SK-N-SH treated with all-trans-retinoic acid at 6 μM for 48 hours (cell line): ENCODE measurements around the gene ATP8B3.

Experiments
- ATAC-seq: fragments of 200-7000 bp; cut with Tn5 transposase; 3 replicates; pipeline ENCODE4 v1.9.1; 2020; ENCODE audit warnings: mild to moderate bottlenecking, moderate library complexity
- ARNTL ChIP-seq: fragments of 450-650 bp; formaldehyde crosslinking; IDR thresholded peaks from 2 replicates; pipeline ENCODE4 v1.5.0; 2020; ENCODE audit warnings: low read depth, mild to moderate bottlenecking, moderate library complexity, borderline replicate concordance
- BACH2 ChIP-seq: fragments of 250-450 bp; sonication (Bioruptor Pico); IDR thresholded peaks from 2 replicates; pipeline ENCODE4 v1.9.0; 2021; ENCODE audit warnings: mild to moderate bottlenecking, borderline replicate concordance
- CSDC2 ChIP-seq: fragments of 250-450 bp; sonication (Bioruptor Pico); IDR thresholded peaks from 2 replicates; pipeline ENCODE4 v1.5.0; 2020; ENCODE audit warnings: mild to moderate bottlenecking, moderate library complexity
- CSRNP3 ChIP-seq: fragments of 250-450 bp; sonication (Bioruptor Pico); IDR thresholded peaks from 2 replicates; pipeline ENCODE4 v1.5.1; 2021; ENCODE audit warnings: mild to moderate bottlenecking, moderate library complexity
- ESRRG ChIP-seq: fragments of 250-450 bp; sonication (Bioruptor Pico); IDR thresholded peaks from 2 replicates; pipeline ENCODE4 v1.6.1; 2021; ENCODE audit warnings: mild to moderate bottlenecking
- GLIS3 ChIP-seq: fragments of 250-450 bp; sonication (Bioruptor Pico); IDR thresholded peaks from 2 replicates; pipeline ENCODE4 v1.5.0; 2020; ENCODE audit warnings: mild to moderate bottlenecking, moderate library complexity
- ISL1 ChIP-seq: fragments of 250-450 bp; sonication (Bioruptor Pico); IDR thresholded peaks from 2 replicates; pipeline ENCODE4 v2.1.2; 2022; ENCODE audit warnings: mild to moderate bottlenecking, moderate library complexity
- OSR1 ChIP-seq: fragments of 250-450 bp; sonication (Bioruptor Pico); IDR thresholded peaks from 2 replicates; pipeline ENCODE4 v1.8.0; 2022; ENCODE audit warnings: moderate library complexity, mild to moderate bottlenecking, inconsistent platforms
- POU6F1 ChIP-seq: fragments of 250-450 bp; sonication (Bioruptor Pico); IDR thresholded peaks from 2 replicates; pipeline ENCODE4 v1.8.0; 2021; ENCODE audit warnings: low read depth, mild to moderate bottlenecking, moderate library complexity, borderline replicate concordance
- PPARA ChIP-seq: fragments of 250-450 bp; sonication (Bioruptor Pico); IDR thresholded peaks from 2 replicates; pipeline ENCODE4 v1.5.0; 2020; ENCODE audit warnings: mild to moderate bottlenecking, borderline replicate concordance
- RARB ChIP-seq: fragments of 250-450 bp; sonication (Bioruptor Pico); IDR thresholded peaks from 2 replicates; pipeline ENCODE4 v1.8.0; 2021; ENCODE audit warnings: mild to moderate bottlenecking, moderate library complexity
- SNAI2 ChIP-seq: fragments of 250-450 bp; sonication (Bioruptor Pico); IDR thresholded peaks from 2 replicates; pipeline ENCODE4 v1.5.0; 2020; ENCODE audit warnings: mild to moderate bottlenecking, moderate library complexity
- TCF4 ChIP-seq: fragments of 250-450 bp; sonication (Bioruptor Pico); IDR thresholded peaks from 2 replicates; pipeline ENCODE4 v1.8.0; 2021; ENCODE audit warnings: mild to moderate bottlenecking, moderate library complexity, borderline replicate concordance
- TSHZ2 ChIP-seq: fragments of 250-450 bp; sonication (Bioruptor Pico); IDR thresholded peaks from 2 replicates; pipeline ENCODE4 v1.5.0; 2020; ENCODE audit warnings: mild to moderate bottlenecking, moderate library complexity
- ZC3H10 ChIP-seq: fragments of 250-450 bp; sonication (Bioruptor Pico); IDR thresholded peaks from 2 replicates; pipeline ENCODE4 v1.5.1; 2021; ENCODE audit warnings: mild to moderate bottlenecking, moderate library complexity
- ZFP3 ChIP-seq: fragments of 250-450 bp; sonication (Bioruptor Pico); IDR thresholded peaks from 2 replicates; pipeline ENCODE4 v1.5.0; 2020; ENCODE audit warnings: mild to moderate bottlenecking, moderate library complexity
- ZFP30 ChIP-seq: fragments of 450-650 bp; formaldehyde crosslinking; IDR thresholded peaks from 2 replicates; pipeline ENCODE4 v1.5.0; 2022; ENCODE audit warnings: mild to moderate bottlenecking, moderate library complexity
- ZNF565 ChIP-seq: fragments of 450-650 bp; formaldehyde crosslinking; conservative IDR thresholded peaks from 2 replicates; pipeline ENCODE4 v1.5.0; 2020; ENCODE audit warnings: low read depth, mild to moderate bottlenecking, moderate library complexity
- ZNF70 ChIP-seq: fragments of 450-650 bp; formaldehyde crosslinking; IDR thresholded peaks from 2 replicates; pipeline ENCODE4 v1.5.0; 2020; ENCODE audit warnings: mild to moderate bottlenecking, moderate library complexity
- ZNF8 ChIP-seq: fragments of 450-650 bp; formaldehyde crosslinking; IDR thresholded peaks from 2 replicates; pipeline ENCODE4 v1.5.0; 2020; ENCODE audit warnings: mild to moderate bottlenecking, moderate library complexity

The ATP8B3 gene

GRCh38 chr19:1744822-1745563, 67.1 kb downstream of the ATP8B3 start:
- no peak for ATAC-seq
- no peak for TF ChIP-seq GLIS3 (CRISPR knock-in tag)
- TF ChIP-seq PPARA (CRISPR knock-in tag): no peak
- no peak for TF ChIP-seq ARNTL (CRISPR knock-in tag)

DNA sequence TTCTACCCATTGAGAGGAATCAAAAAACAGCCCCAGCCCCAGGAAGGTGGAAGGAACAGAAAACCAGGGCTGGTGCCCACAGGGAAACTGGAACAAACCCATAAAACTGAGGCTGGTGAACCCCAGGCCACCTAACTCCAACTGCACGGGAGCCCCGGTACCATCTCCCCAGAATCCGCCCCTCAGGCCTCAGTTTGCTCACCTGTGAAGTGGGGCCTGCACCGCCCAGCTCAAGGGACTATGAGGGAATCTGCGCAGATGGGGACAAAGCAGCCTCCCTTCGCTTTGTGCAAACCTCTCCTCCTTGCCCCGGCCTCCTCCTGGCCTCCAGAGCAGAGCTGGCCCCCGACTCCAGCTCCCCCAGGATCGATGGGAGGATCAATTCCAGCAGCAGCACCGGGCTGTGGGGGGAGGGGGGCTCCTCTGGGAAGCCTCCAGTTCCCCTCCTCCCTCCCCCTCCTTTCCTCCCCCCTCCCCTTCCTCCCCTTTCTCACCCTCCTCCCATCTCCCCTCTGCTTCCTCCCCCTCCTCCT, 67.9 kb downstream of the ATP8B3 start:
- no peak for ATAC-seq

DNA sequence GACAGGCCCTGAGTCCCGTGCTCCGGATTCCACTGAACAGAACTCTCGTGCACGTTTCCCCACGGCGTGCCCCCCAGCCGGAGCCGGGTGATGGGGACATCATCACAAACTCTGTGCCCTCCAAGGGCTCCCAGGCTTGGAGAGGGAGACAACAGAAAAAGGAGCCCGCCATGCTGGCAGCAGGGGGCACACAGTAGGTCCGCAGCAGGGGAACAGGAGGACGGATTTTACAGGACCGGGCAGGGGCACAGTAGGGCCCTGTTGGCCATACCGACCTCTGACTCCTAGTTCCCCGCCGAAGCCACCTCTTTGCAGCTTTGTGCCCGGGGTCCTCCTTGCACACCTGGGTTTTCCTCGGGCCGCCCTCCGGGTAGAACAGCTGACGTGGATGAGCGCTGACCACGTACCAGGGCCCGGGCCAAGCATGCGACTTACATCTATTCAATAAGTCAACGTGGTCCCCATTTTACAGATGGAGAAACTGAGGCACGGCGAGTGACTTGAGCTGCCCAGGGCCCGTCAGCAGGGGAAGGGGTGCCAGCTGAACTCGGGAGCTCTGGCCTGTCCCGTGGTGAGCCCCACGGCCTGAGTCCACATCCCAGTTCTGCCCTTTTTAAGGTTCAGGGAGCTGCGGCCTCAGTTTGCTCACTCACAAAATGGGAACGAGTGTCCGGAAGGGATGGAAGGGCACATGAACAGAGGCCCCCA, 68.9 kb downstream of the ATP8B3 start:
- no peak for ATAC-seq
- TF ChIP-seq ZFP30: no peak
- TF ChIP-seq CSRNP3 (CRISPR knock-in tag): no peak
- TF ChIP-seq ZC3H10 (CRISPR knock-in tag): no peak
- TF ChIP-seq ZNF8 (CRISPR knock-in tag): no peak
- no peak for TF ChIP-seq ESRRG
- TF ChIP-seq TCF4 (CRISPR knock-in tag): no peak
- no peak for TF ChIP-seq RARB

More for the DNA sequence above, 67.9 kb downstream of the ATP8B3 start:
- TF ChIP-seq ZC3H10 (CRISPR knock-in tag) (no peak), ARNTL (CRISPR knock-in tag) (no peak), ZNF70 (CRISPR knock-in tag) (no peak), CSDC2 (CRISPR knock-in tag) (no peak), SNAI2 (no peak), GLIS3 (CRISPR knock-in tag) (no peak), ZFP3 (CRISPR knock-in tag) (no peak), RARB (no peak), POU6F1 (no peak), BACH2 (CRISPR knock-in tag) (no peak), TSHZ2 (CRISPR knock-in tag) (no peak), PPARA (CRISPR knock-in tag) (no peak), ZNF8 (CRISPR knock-in tag) (no peak), ISL1 (CRISPR knock-in tag) (no peak), ESRRG (no peak), CSRNP3 (CRISPR knock-in tag) (no peak), ZNF565 (no peak), ZFP30 (no peak), OSR1 (CRISPR knock-in tag) (no peak)
